H9 (cell line): ENCODE data around the gene AGGF1. TPM values are rescaled to one million over a fixed set of nuclear protein-coding genes. Genes with fewer than 3 reads are reported as not detected.

Experiments used
- DNase-seq: peaks from one replicate; pipeline ENCODE4 v3.0.0-alpha.2; 2017
- H2AFZ ChIP-seq: one replicate; pipeline ENCODE4 v1.6.1; 2013; ENCODE audit warnings: mild to moderate bottlenecking, low read length, control low read depth, moderate library complexity
- H2AK5ac ChIP-seq: 2 replicates; pipeline ENCODE4 v1.6.1; 2013; ENCODE audit warnings: low read length, control low read depth, mixed read lengths; ENCODE audit not compliant: insufficient read length
- H2BK120ac ChIP-seq: one replicate; pipeline ENCODE4 v1.6.1; 2013; ENCODE audit warnings: low read depth, mild to moderate bottlenecking, low read length, control low read depth, inconsistent platforms; ENCODE audit not compliant: poor library complexity, severe bottlenecking
- H2BK12ac ChIP-seq: 2 replicates; pipeline ENCODE4 v1.6.1; 2013; ENCODE audit warnings: low read length, control low read depth, mixed read lengths, low read depth; ENCODE audit not compliant: insufficient read length
- H2BK15ac ChIP-seq: 2 replicates; pipeline ENCODE4 v1.6.1; 2013; ENCODE audit warnings: low read depth, low read length, control low read depth
- H2BK20ac ChIP-seq: one replicate; pipeline ENCODE4 v1.6.1; 2013; ENCODE audit warnings: low read depth, mild to moderate bottlenecking, low read length, control low read depth, inconsistent platforms; ENCODE audit not compliant: poor library complexity, severe bottlenecking
- H2BK5ac ChIP-seq: 2 replicates; pipeline ENCODE4 v1.6.1; 2013; ENCODE audit warnings: low read length, control low read depth, mixed read lengths; ENCODE audit not compliant: insufficient read length
- H3K14ac ChIP-seq: 2 replicates; pipeline ENCODE4 v1.6.1; 2013; ENCODE audit warnings: low read length, control low read depth; ENCODE audit not compliant: insufficient read depth
- H3K18ac ChIP-seq: 2 replicates; pipeline ENCODE4 v1.6.1; 2013; ENCODE audit warnings: low read depth, mild to moderate bottlenecking, mixed read lengths, low read length, control low read depth; ENCODE audit not compliant: insufficient read length
- H3K23ac ChIP-seq: 2 replicates; pipeline ENCODE4 v1.6.1; 2013; ENCODE audit warnings: low read length, control low read depth, mixed read lengths, low read depth; ENCODE audit not compliant: insufficient read length
- H3K23me2 ChIP-seq: 2 replicates; pipeline ENCODE4 v1.6.1; 2013; ENCODE audit warnings: low read depth, mild to moderate bottlenecking, mixed read lengths, low read length, control low read depth; ENCODE audit not compliant: insufficient read length, poor library complexity, severe bottlenecking
- H3K27ac ChIP-seq: 2 replicates; pipeline ENCODE4 v1.5.1; 2013; ENCODE audit warnings: low read length, control low read depth, mixed read lengths, low read depth; ENCODE audit not compliant: insufficient read length
- H3K27me3 ChIP-seq: 2 replicates; pipeline ENCODE4 v1.6.1; 2013; ENCODE audit warnings: low read length, control low read depth, inconsistent platforms; ENCODE audit not compliant: insufficient read depth
- H3K4ac ChIP-seq: 2 replicates; pipeline ENCODE4 v1.6.1; 2013; ENCODE audit warnings: low read depth, mild to moderate bottlenecking, control low read depth, inconsistent platforms, low read length, moderate library complexity
- H3K4me1 ChIP-seq: 2 replicates; pipeline ENCODE4 v1.6.1; 2013; ENCODE audit warnings: low read length, control low read depth, inconsistent platforms; ENCODE audit not compliant: insufficient read depth
- H3K4me2 ChIP-seq: 2 replicates; pipeline ENCODE4 v1.6.1; 2013; ENCODE audit warnings: low read length, control low read depth, mixed read lengths; ENCODE audit not compliant: insufficient read length, insufficient read depth
- H3K56ac ChIP-seq: 2 replicates; pipeline ENCODE4 v1.6.1; 2013; ENCODE audit warnings: low read depth, mild to moderate bottlenecking, mixed read lengths, low read length, control low read depth; ENCODE audit not compliant: insufficient read length
- H3K79me1 ChIP-seq: 2 replicates; pipeline ENCODE4 v1.6.1; 2013; ENCODE audit warnings: low read depth, mild to moderate bottlenecking, moderate library complexity, low read length, control low read depth, inconsistent platforms; ENCODE audit not compliant: insufficient read depth, poor library complexity, severe bottlenecking
- H3K79me2 ChIP-seq: 2 replicates; pipeline ENCODE4 v1.6.1; 2013; ENCODE audit warnings: low read length, control low read depth, inconsistent platforms; ENCODE audit not compliant: insufficient read depth
- H3K9ac ChIP-seq: 2 replicates; pipeline ENCODE4 v1.6.1; 2013; ENCODE audit warnings: low read length, control low read depth, mixed read lengths; ENCODE audit not compliant: insufficient read length; ENCODE audit errors: extremely low read depth
- H3K9me3 ChIP-seq: one replicate; pipeline ENCODE4 v1.6.1; 2013; ENCODE audit warnings: low read depth, low read length, inconsistent platforms; ENCODE audit not compliant: control insufficient read depth
- H3T11ph ChIP-seq: one replicate; pipeline ENCODE4 v1.6.1; 2013; ENCODE audit warnings: mild to moderate bottlenecking, low read length, control low read depth, inconsistent platforms
- H4K20me1 ChIP-seq: one replicate; pipeline ENCODE4 v1.6.1; 2013; ENCODE audit not compliant: control insufficient read depth, insufficient read length, insufficient read depth
- H4K5ac ChIP-seq: 2 replicates; pipeline ENCODE4 v1.6.1; 2013; ENCODE audit warnings: low read depth, mild to moderate bottlenecking, mixed read lengths, low read length, control low read depth; ENCODE audit not compliant: insufficient read length
- H4K8ac ChIP-seq: replicated peaks from 2 replicates; pipeline ENCODE4 v1.6.1; 2013; ENCODE audit warnings: low read length, control low read depth, mixed read lengths, low read depth; ENCODE audit not compliant: insufficient read length
- H4K91ac ChIP-seq: 2 replicates; pipeline ENCODE4 v1.6.1; 2013; ENCODE audit warnings: low read depth, mild to moderate bottlenecking, moderate library complexity, mixed read lengths, low read length, control low read depth; ENCODE audit not compliant: insufficient read length
- H3K27ac Mint-ChIP-seq, 3 experiments: 2 replicates in 2 of 3; 3 replicates in 1 of 3; pipeline ENCODE4 v1.8.0; 2020 to 2021; ENCODE audit warnings: mixed read lengths in 3 of 3, mild to moderate bottlenecking in 1 of 3, moderate library complexity in 1 of 3
- H3K27me3 Mint-ChIP-seq: 2 replicates; pipeline ENCODE4 v1.8.0; 2021; ENCODE audit warnings: low read depth, mild to moderate bottlenecking, moderate library complexity, mixed read lengths
- H3K36me3 Mint-ChIP-seq, 3 experiments: 2 replicates in 2 of 3; 3 replicates in 1 of 3; pipeline ENCODE4 v1.8.0; 2020 to 2021; ENCODE audit warnings: low read depth in 3 of 3, mixed read lengths in 3 of 3; ENCODE audit not compliant: insufficient read depth in 1 of 3
- H3K4me1 Mint-ChIP-seq, 2 experiments: 2 replicates each; pipeline ENCODE4 v1.8.0; 2020; ENCODE audit warnings: mixed read lengths in 2 of 2
- H3K4me3 Mint-ChIP-seq, 2 experiments: 2 replicates in 1 of 2; 3 replicates in 1 of 2; pipeline ENCODE4 v1.8.0; 2020 to 2021; ENCODE audit warnings: mild to moderate bottlenecking in 2 of 2, mixed read lengths in 2 of 2, moderate library complexity in 1 of 2
- H3K9me3 Mint-ChIP-seq, 2 experiments: 2 replicates in 1 of 2; 3 replicates in 1 of 2; pipeline ENCODE4 v1.8.0; 2020; ENCODE audit warnings: mild to moderate bottlenecking in 2 of 2, mixed read lengths in 2 of 2, moderate library complexity in 1 of 2
- WGBS: extraction: QIAGEN DNeasy Blood & Tissue Kit; methylation state at CpG from one replicate; pipeline ENCODE4 v1.1.7; 2013; ENCODE audit warnings: missing lambda C conversion rate, low lambda C conversion rate, mixed read lengths; ENCODE audit not compliant: insufficient read length; ENCODE audit errors: extremely low coverage; 5-methylcytosine and 5-hydroxymethylcytosine counted together
- total RNA-seq: library from RNA; stranded (reverse); gene quantifications from 2 replicates; pipeline ENCODE4 v1.2.1, GENCODE V29; 2021
- TF ChIP-seq, protein P1 (sequence below): fragments of 200-600 bp; sonication (generic); conservative IDR thresholded peaks from 3 replicates; pipeline ENCODE4 v1.8.0; 2021; ENCODE audit warnings: antibody characterized with exemption, mild to moderate bottlenecking

AGGF1 gene
- total RNA-seq, 1 experiment from 2014 or later, result 13.6 TPM

GRCh38 chr5:76983468-76983867 is 46.7 kb upstream of the AGGF1 start:
- no peak overlapping the region for H3K27ac ChIP-seq
- H2BK15ac ChIP-seq, result no peak overlapping the region
- no peak overlapping the region for H2AK5ac ChIP-seq
- H3K56ac ChIP-seq, result no peak overlapping the region
- H3K27me3 ChIP-seq, result no peaks in the 10 kb centered on the region
- peaks cover 2 to 4% of the 10 kb centered on the region in 2 experiments; a peak in 2 of 4 replicates for H3K4me1 Mint-ChIP-seq
- no peak overlapping the region for H2BK120ac ChIP-seq
- no peaks in the 10 kb centered on the region for H3K4me1 ChIP-seq
- no peak overlapping the region for H2BK12ac ChIP-seq
- H3T11ph ChIP-seq, result no peak overlapping the region
- no peaks in the 10 kb centered on the region for H3K23me2 ChIP-seq
- H4K5ac ChIP-seq, result no peak overlapping the region
- H3K36me3 Mint-ChIP-seq, result no peaks in the 10 kb centered on the region; a peak in 2 of 7 replicates
- no peaks in the 10 kb centered on the region for H3K79me2 ChIP-seq
- H3K14ac ChIP-seq, result no peak overlapping the region
- no peak overlapping the region for H3K23ac ChIP-seq
- no peak overlapping the region for H4K8ac ChIP-seq
- no peak overlapping the region for H3K27ac Mint-ChIP-seq
- H3K4ac ChIP-seq, result no peak overlapping the region
- no peak overlapping the region for H3K18ac ChIP-seq
- no peaks in the 10 kb centered on the region for H3K9me3 ChIP-seq
- H2BK5ac ChIP-seq, result no peak overlapping the region
- H4K20me1 ChIP-seq, result no peaks in the 10 kb centered on the region
- no peaks in the 10 kb centered on the region for H3K79me1 ChIP-seq
- no peak overlapping the region for H2BK20ac ChIP-seq
- no CpG with 5 or more reads among the region's 3 CpGs for WGBS
- no peak for DNase-seq
- no peak overlapping the region for H3K9ac ChIP-seq
- H3K4me2 ChIP-seq, result no peak overlapping the region
- no peaks in the 10 kb centered on the region for H3K27me3 Mint-ChIP-seq
- TF ChIP-seq, protein P1, sequence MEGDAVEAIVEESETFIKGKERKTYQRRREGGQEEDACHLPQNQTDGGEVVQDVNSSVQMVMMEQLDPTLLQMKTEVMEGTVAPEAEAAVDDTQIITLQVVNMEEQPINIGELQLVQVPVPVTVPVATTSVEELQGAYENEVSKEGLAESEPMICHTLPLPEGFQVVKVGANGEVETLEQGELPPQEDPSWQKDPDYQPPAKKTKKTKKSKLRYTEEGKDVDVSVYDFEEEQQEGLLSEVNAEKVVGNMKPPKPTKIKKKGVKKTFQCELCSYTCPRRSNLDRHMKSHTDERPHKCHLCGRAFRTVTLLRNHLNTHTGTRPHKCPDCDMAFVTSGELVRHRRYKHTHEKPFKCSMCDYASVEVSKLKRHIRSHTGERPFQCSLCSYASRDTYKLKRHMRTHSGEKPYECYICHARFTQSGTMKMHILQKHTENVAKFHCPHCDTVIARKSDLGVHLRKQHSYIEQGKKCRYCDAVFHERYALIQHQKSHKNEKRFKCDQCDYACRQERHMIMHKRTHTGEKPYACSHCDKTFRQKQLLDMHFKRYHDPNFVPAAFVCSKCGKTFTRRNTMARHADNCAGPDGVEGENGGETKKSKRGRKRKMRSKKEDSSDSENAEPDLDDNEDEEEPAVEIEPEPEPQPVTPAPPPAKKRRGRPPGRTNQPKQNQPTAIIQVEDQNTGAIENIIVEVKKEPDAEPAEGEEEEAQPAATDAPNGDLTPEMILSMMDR, result no peak
- no peak overlapping the region for H2AFZ ChIP-seq
- H3K9me3 Mint-ChIP-seq, result peaks cover 0 to 2% of the 10 kb centered on the region in 2 experiments; a peak in 2 of 5 replicates
- H4K91ac ChIP-seq, result no peak overlapping the region
- no peak overlapping the region for H3K4me3 Mint-ChIP-seq
